HG02759 (cell line): Measurements from ENCODE around the gene RPS3A.
"Not testable (repeated sequence)": the region's sequence is repeated elsewhere in the genome, so short reads cannot be mapped to it uniquely, and the experiment has no call there.

ENCODE experiments used
- ATAC-seq: cut with Tn5 transposase; IDR thresholded peaks from one replicate; pipeline ENCODE4 v1.9.1; 2021; ENCODE audit warnings: mild to moderate bottlenecking, moderate library complexity; ENCODE audit not compliant: unreplicated experiment

The RPS3A gene

GRCh38 chr4:151114338-151114737 is 14.9 kb downstream of the RPS3A start:
- ATAC-seq: no peak

GRCh38 chr4:151114986-151115385 is 15.6 kb downstream of the RPS3A start:
- ATAC-seq: no peak

GRCh38 chr4:151117371-151117962 is 18.0 kb downstream of the RPS3A start:
- ATAC-seq: peak; percentile 93

GRCh38 chr4:151129796-151130195 is 30.4 kb downstream of the RPS3A start:
- ATAC-seq: no peak

DNA sequence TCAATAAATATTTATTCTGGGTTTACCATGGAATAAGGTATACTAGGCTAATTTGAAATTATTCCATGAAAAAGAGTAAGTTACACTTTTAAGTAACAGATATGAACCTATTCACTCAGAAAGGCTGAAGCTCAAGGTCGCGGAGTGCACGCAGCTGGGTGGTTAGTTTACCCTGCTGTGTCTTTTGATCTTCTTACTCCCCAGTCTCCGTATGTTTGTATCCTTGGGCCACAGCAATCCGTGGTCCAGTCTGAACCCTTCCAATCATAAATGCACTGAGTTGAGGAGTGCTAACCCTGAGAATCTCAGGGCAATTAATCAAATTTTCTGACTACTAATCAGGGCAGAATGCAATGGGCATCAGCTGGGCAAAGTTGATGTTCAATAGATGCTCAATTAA is 33.9 kb downstream of the RPS3A start:
- no peak for ATAC-seq

GRCh38 chr4:151136048-151136447 is 36.6 kb downstream of the RPS3A start:
- not testable (repeated sequence) for ATAC-seq

DNA sequence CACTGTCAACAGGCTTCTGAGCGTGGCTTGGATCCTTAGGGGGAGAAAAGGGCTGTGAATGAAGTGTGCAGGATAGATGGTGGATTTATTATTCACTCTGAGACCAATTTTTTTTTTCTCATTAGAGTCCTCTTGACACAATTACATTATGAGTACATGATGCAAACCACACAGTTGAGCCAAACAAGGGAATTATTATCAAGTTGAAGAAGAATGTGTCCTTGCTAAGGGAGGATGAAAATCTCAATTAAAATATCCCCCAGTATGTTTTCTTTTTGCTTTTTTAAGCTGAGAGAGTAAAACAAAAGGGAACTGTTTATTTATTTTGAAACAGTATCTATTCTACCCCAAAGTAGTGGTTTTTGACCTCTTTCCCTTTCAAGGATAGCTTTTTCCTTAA is 40.4 kb downstream of the RPS3A start:
- no peak for ATAC-seq

GRCh38 chr4:151142758-151143157 is 43.3 kb downstream of the RPS3A start:
- ATAC-seq: no peak

DNA sequence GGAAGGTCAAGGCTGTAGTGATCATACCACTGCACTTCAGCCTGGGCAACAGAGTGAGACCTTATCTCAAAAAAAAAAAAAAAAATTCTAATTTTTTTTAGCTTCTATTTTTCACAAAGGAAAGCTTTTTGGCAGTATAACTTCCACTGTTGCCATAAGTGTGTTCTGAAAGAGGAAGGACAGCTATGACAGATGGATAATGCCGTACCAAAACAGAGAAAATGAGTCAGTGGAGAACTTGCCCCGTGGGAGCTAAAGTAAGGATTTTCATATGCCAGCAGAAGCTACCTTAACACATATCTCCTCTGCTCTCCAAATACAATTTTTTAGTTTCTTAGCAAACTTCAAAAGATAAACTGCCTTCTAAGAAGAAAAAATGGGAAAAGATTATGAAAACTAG is 43.7 kb downstream of the RPS3A start:
- ATAC-seq: no peak

GRCh38 chr4:151143811-151144210 is 44.4 kb downstream of the RPS3A start:
- ATAC-seq: no peak

GRCh38 chr4:151144329-151145072 is 45.1 kb downstream of the RPS3A start:
- ATAC-seq: no peak

GRCh38 chr4:151147000-151147399 is 47.6 kb downstream of the RPS3A start:
- ATAC-seq: no peak

- no peak for ATAC-seq
Measured at GRCh38 chr4:151148261-151148660, 48.8 kb downstream of the RPS3A start.

GRCh38 chr4:151150821-151151580 is 51.6 kb downstream of the RPS3A start:
- no peak for ATAC-seq

- no peak for ATAC-seq
Measured at GRCh38 chr4:151152028-151152427, 52.6 kb downstream of the RPS3A start.

GRCh38 chr4:151153585-151153984 is 54.2 kb downstream of the RPS3A start:
- no peak for ATAC-seq
